T47D (cell line): ENCODE results near the gene ERCC1.

Experiments
- DNase-seq, 2 experiments: peaks; one replicate each; pipeline versions ENCODE4 v3.0.0 to v3.0.0-alpha.2; 2011 to 2012; ENCODE audit warnings: low read depth in 1 of 2, low spot score in 1 of 2
- JUND ChIP-seq: IDR thresholded peaks from 2 replicates; pipeline ENCODE4 v1.6.1; 2012; ENCODE audit warnings: low read depth
- in situ Hi-C: cut with HindIII; loops from 2 replicates; pipeline ENCODE4 v1.10.0; 2016; ENCODE audit warnings: low sequenced_read_pairs, low pct_unique_long_range_greater_than_20kb

ERCC1 gene

GRCh38 chr19:45423589-45424190 lies at the start of gene ERCC1:
Gene ERCC1, minus strand, starts transcription at chr19:45423917. Its CDS starts 543 bp downstream, at chr19:45423374.
- TF ChIP-seq JUND, result no peak
- in situ Hi-C loops, result no loop called here
- peak; percentile 85 to 98 for DNase-seq

- in situ Hi-C loops, result no loop called here
- TF ChIP-seq JUND, result no peak
- no peak for DNase-seq
Observed at GRCh38 chr19:45473367-45473681, 49.6 kb upstream of the ERCC1 start.

- peak in 1 of 2 experiments; percentile 35 for DNase-seq
- in situ Hi-C loops, result no loop called here
- TF ChIP-seq JUND, result no peak
Observed at GRCh38 chr19:45472563-45473366, 49.0 kb upstream of the ERCC1 start.

- in situ Hi-C loops, result no loop called here
- DNase-seq, result no peak
- no peak for TF ChIP-seq JUND
Observed at GRCh38 chr19:45471931-45472562, 48.3 kb upstream of the ERCC1 start.

GRCh38 chr19:45471111-45471930 lies 47.6 kb upstream of the ERCC1 start:
- TF ChIP-seq JUND, result no peak
- no peak for DNase-seq
- in situ Hi-C loops, result no loop called here

- in situ Hi-C loops, result no loop called here
- DNase-seq, result no peak
- TF ChIP-seq JUND, result no peak
Observed at GRCh38 chr19:45470762-45471081, 47.0 kb upstream of the ERCC1 start.

DNA sequence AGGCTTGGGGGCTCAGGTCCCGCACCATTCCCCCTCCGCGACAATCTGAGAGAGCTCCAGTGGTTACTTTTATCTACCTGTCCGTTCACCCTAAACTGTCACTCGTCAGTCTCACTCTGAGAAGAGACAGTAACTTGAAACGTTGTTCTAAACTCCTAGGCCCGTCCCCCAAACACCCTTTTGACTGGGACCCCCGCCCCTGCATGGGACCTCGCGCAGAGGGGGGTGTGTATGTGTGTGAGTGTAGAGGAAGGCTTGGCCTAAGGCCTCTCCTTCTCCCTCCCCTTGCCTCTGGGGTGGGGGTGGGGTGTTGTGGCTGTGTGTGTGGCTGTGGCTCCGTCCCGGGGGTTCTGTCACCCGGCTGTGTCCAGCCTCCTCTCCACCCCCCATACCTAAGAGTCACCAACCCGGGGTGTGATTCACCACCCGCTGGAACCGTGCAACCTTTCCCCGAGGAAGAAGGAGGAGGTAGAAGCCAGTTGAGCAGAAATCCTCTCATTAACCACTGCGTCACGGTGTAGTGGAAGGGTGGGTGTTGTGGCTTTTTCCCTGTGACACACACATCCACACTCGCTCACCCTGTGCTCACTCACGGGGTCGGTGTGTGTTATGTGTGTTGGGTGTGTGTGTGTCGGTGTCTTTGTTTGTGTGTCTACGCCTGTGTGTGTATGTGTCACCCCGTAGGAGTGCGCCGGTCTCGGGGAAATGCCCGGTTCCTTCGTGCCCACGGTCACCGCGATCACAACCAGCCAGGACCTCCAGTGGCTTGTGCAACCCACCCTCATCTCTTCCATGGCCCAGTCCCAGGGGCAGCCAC lies 46.4 kb upstream of the ERCC1 start:
- no peak for TF ChIP-seq JUND
- peak in 1 of 2 experiments; percentile 26 for DNase-seq
- in situ Hi-C loops, result no loop called here

DNA sequence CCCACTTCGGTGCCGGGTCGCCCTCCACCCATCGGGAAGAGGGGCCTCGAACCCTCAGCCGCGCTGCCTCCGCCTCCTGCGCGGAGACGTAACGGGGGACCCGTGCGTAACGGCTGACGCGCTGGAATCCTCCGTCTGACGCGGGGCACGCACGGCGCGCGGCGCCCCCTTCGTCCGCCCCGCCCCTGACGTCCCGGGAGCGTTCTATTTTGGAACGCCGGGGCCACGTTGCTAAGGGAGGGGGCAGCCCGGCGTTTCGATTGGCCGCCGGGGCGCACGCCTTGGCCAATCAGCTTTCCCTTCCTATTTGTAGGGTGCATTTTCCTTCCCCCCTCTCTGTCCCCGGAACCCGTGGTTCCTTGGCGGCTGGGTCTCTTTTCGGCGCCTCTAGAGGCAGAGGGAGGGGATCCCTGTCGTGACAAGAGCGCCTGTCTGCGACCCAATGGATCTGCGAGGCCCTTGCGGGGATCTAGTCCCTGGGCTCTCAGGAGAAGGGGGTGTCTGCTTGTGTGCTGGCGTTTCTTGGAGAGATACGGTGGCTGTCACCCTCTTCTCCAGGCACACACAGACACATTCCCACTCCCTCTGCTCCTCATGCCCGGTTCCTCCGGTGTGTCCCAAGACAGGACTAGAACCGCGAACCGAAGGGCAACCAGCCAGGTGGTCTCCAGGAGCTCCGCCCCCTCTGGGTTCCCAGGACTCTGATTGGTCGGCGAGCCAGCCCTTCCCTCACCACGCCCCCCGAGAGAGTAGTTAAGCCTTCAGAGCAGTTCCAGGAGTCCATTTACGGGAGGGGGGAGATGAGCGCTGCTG lies 45.6 kb upstream of the ERCC1 start:
- TF ChIP-seq JUND, result no peak
- peak; percentile 77 to 96 for DNase-seq
- in situ Hi-C loops, result no loop called here

DNA sequence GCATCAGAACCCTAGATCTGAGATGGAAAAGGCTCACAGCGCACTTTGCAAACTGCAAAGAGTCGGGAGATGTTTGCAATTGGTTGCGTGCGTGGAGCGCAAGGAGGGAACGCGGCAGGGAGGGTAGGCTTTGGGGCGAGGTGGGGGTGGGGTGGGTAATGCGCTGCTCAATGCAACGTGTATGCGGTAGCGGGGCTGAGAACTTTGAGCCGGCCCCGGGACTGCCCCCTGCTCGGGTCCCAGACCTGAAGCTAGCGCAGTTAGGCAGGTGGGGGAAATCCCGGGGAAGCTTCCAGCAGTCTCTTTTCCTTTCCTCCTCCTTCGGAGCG lies 45.0 kb upstream of the ERCC1 start:
- no peak for TF ChIP-seq JUND
- in situ Hi-C loops, result no loop called here
- DNase-seq, result no peak

- TF ChIP-seq JUND, result no peak
- in situ Hi-C loops, result no loop called here
- DNase-seq, result no peak
Observed at GRCh38 chr19:45468159-45468651, 44.5 kb upstream of the ERCC1 start.

DNA sequence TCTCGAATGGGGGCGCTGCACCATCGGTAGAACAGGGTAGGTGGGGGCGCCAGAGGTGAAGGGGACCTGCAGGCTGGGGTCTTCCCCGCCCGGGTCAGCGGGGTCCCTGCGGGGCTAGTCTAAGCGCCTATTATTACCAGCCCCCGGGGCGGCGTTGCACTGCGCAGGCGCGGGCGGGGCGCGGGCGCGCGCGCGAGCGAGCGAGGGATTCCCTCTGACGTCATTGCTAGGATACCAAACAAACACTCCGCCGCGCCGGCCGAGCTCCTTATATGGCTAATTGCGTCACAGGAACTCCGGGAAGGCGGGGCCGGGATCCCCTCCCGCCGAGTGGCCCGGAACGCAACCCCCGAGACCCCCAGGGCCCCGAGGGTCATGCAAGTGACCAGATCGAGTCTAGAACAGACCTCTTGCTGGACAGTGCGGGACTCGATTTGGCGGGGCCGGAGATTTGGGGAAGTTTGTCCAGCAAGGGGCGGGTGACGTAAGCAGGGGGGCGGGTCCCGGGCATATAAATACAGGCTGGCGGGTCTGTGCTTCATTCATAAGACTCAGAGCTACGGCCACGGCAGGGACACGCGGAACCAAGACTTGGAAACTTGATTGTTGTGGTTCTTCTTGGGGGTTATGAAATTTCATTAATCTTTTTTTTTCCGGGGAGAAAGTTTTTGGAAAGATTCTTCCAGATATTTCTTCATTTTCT lies 43.9 kb upstream of the ERCC1 start, which contains the start of gene FOSB:
Gene FOSB (plus strand): TSS at position 541 of the 703 bp plus-strand sequence. CDS start 591 bp downstream, outside the sequence.
- peak; percentile 65 to 95 for DNase-seq
- in situ Hi-C loops, result no loop called here
- 0 out of 2 replicates have a peak, but pooled peaks have one; percentile 11 for TF ChIP-seq JUND
